Measurements from ENCODE around the gene ADAMTSL2.

DNA sequence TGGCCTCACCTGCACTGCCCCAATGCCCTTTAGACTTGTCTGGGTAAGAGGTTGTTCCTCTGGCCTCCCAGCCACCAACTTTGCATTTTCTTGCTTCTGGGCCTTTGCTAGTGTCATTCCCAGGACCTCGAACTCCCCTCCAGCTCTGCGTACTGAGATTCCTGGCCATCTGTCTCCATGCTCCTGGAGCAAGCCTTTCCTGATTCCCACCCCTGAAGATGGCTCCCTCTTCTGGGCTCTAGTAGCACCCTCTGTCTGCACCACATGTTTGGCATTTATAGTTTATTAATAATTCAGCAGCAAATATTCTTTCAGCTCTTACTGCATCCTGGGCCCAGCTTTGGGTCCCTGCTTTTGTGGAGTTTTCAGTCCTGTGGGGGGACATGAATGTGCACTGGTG, 59.8 kb downstream of the ADAMTSL2 start:
- TF ChIP-seq, protein P1, sequence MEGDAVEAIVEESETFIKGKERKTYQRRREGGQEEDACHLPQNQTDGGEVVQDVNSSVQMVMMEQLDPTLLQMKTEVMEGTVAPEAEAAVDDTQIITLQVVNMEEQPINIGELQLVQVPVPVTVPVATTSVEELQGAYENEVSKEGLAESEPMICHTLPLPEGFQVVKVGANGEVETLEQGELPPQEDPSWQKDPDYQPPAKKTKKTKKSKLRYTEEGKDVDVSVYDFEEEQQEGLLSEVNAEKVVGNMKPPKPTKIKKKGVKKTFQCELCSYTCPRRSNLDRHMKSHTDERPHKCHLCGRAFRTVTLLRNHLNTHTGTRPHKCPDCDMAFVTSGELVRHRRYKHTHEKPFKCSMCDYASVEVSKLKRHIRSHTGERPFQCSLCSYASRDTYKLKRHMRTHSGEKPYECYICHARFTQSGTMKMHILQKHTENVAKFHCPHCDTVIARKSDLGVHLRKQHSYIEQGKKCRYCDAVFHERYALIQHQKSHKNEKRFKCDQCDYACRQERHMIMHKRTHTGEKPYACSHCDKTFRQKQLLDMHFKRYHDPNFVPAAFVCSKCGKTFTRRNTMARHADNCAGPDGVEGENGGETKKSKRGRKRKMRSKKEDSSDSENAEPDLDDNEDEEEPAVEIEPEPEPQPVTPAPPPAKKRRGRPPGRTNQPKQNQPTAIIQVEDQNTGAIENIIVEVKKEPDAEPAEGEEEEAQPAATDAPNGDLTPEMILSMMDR (conservative IDR thresholded peaks at IDR 0.05) = no peak
- TF ChIP-seq ZFX (IDR thresholded peaks at IDR 0.05) = no peak
